Right kidney (tissue), 1 donor: ENCODE results near the gene ARHGAP26.

Experiments
- DNase-seq: peaks from one replicate; pipeline ENCODE4 v3.0.0-alpha.2; 2016

Gene ARHGAP26

GRCh38 chr5:142811866-142812557 lies 41.8 kb downstream of the ARHGAP26 start:
- no peak for DNase-seq

GRCh38 chr5:142813220-142813619 lies 43.0 kb downstream of the ARHGAP26 start:
- no peak for DNase-seq

GRCh38 chr5:142814122-142814521 lies 43.9 kb downstream of the ARHGAP26 start:
- no peak for DNase-seq

- no peak for DNase-seq
Observed at GRCh38 chr5:142815469-142815868, 45.3 kb downstream of the ARHGAP26 start.

- DNase-seq = no peak
Observed at GRCh38 chr5:142816531-142817430, 46.6 kb downstream of the ARHGAP26 start.

- DNase-seq = no peak
Observed at GRCh38 chr5:142817949-142818431, 47.8 kb downstream of the ARHGAP26 start.

- DNase-seq = no peak
Observed at GRCh38 chr5:142819292-142819691, 49.1 kb downstream of the ARHGAP26 start.

- DNase-seq = no peak
Observed at GRCh38 chr5:142819825-142820224, 49.6 kb downstream of the ARHGAP26 start.

GRCh38 chr5:142820447-142820846 lies 50.3 kb downstream of the ARHGAP26 start:
- DNase-seq = no peak

- DNase-seq = no peak
Observed at GRCh38 chr5:142821034-142821732, 51.0 kb downstream of the ARHGAP26 start.

- DNase-seq = no peak
Observed at GRCh38 chr5:142821733-142822487, 51.7 kb downstream of the ARHGAP26 start.

GRCh38 chr5:142823126-142823525 lies 52.9 kb downstream of the ARHGAP26 start:
- DNase-seq = no peak

- DNase-seq = no peak
Observed at GRCh38 chr5:142823806-142824205, 53.6 kb downstream of the ARHGAP26 start.

GRCh38 chr5:142824391-142824790 lies 54.2 kb downstream of the ARHGAP26 start:
- DNase-seq = no peak

- DNase-seq = no peak
Observed at GRCh38 chr5:142825378-142826089, 55.4 kb downstream of the ARHGAP26 start.

GRCh38 chr5:142826093-142826492 lies 55.9 kb downstream of the ARHGAP26 start:
- DNase-seq = no peak

- no peak for DNase-seq
Observed at GRCh38 chr5:142826741-142827492, 56.7 kb downstream of the ARHGAP26 start.

GRCh38 chr5:142827934-142828576 lies 57.9 kb downstream of the ARHGAP26 start:
- no peak for DNase-seq

GRCh38 chr5:142828797-142829535 lies 58.8 kb downstream of the ARHGAP26 start:
- no peak for DNase-seq
